Measurements from ENCODE around the gene SARS1. TPM values are rescaled to one million over a fixed set of nuclear protein-coding genes. Genes with fewer than 3 reads are reported as not detected.

The SARS1 gene
- total RNA-seq, 2 donors from 2014 or later, result 413 to 456 TPM

DNA sequence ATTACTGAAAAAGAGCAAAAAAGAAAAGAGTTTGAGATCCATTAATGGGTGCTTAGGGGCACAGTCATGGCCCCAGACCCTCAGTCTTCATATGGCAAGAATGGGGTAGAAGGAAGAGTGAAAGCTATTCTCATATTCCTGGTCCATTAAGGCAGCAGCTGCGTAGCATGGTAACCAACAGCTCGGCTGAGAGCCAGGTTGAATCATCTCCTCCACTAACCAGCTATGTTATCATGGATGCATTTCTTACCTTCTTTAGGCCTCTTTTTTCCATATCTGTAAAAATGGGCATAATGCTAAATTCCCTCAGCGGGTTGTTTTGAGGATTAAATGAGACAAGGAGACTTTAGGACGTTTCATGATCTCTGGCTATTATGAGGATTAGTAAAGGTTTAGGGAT, 15.0 kb upstream of the SARS1 start:
- Mint-ChIP-seq H3K36me3 (ENCODE audit: insufficient read depth in 2 of 2) (no peaks in the 10 kb centered on the region), H3K27ac (no peak overlapping the region), H3K27me3 (ENCODE audit: low read depth) (no peaks in the 10 kb centered on the region), H3K9me3 (no peaks in the 10 kb centered on the region), H3K4me3 (no peak overlapping the region), H3K4me1 (ENCODE audit: low read depth) (peaks cover 30% of the 10 kb centered on the region)
- ATAC-seq (replicated peaks in 1 of 2), result no peak
- no peak for DNase-seq

- no peak for ATAC-seq (replicated peaks in 1 of 2)
- no peak overlapping the region for H3K27ac Mint-ChIP-seq
- H3K36me3 Mint-ChIP-seq (ENCODE audit: insufficient read depth in 2 of 2), result no peaks in the 10 kb centered on the region
- no peaks in the 10 kb centered on the region for H3K9me3 Mint-ChIP-seq
- DNase-seq, result peak; percentile 16 to 23
- peaks cover 30% of the 10 kb centered on the region for H3K4me1 Mint-ChIP-seq (ENCODE audit: low read depth)
- H3K4me3 Mint-ChIP-seq, result peak overlapping the region; percentile 25 to 40
- no peaks in the 10 kb centered on the region for H3K27me3 Mint-ChIP-seq (ENCODE audit: low read depth)
These were observed 14.0 kb upstream of the SARS1 start for GRCh38 chr1:109199710-109200109.

GRCh38 chr1:109201123-109201703, 12.5 kb upstream of the SARS1 start:
- no peaks in the 10 kb centered on the region for H3K36me3 Mint-ChIP-seq (ENCODE audit: insufficient read depth in 2 of 2)
- DNase-seq (peak; percentile 79 to 83), ATAC-seq (replicated peaks in 1 of 2) (peak; percentile 84 to 91)
- H3K4me3 Mint-ChIP-seq, result no peak overlapping the region
- H3K9me3 Mint-ChIP-seq, result no peaks in the 10 kb centered on the region
- H3K27me3 Mint-ChIP-seq (ENCODE audit: low read depth), result no peaks in the 10 kb centered on the region
- H3K4me1 Mint-ChIP-seq (ENCODE audit: low read depth), result peaks cover 30% of the 10 kb centered on the region
- peak overlapping the region; percentile 14 for H3K27ac Mint-ChIP-seq

GRCh38 chr1:109204484-109204883, 9.2 kb upstream of the SARS1 start:
- H3K9me3 Mint-ChIP-seq, result no peaks in the 10 kb centered on the region
- ATAC-seq (replicated peaks in 1 of 2) (no peak), DNase-seq (no peak)
- no peaks in the 10 kb centered on the region for H3K27me3 Mint-ChIP-seq (ENCODE audit: low read depth)
- no peak overlapping the region for H3K27ac Mint-ChIP-seq
- H3K36me3 Mint-ChIP-seq (ENCODE audit: insufficient read depth in 2 of 2), result no peaks in the 10 kb centered on the region
- no peak overlapping the region for H3K4me3 Mint-ChIP-seq
- peaks cover 17% of the 10 kb centered on the region for H3K4me1 Mint-ChIP-seq (ENCODE audit: low read depth)

DNA sequence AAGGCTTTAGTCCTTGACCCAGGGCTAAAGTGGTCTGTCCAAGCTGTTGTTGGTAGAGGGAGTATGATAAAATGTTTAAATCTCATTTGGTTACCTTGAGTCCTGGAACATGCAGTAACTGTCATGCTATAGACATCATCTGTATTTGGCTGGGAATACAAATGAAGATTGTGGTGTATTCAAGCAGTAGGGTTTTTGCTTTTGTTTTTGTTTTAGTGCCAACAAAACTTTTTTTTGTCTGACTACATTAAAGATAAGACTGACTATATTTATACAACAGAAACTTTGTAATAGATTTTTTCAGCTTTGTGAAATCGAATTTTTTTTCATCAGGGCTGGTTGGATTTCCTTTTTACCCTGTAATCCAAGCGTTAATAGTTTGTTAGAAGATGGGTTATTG, 7.4 kb upstream of the SARS1 start:
- Mint-ChIP-seq H3K4me1 (ENCODE audit: low read depth) (peaks cover 3% of the 10 kb centered on the region), H3K36me3 (ENCODE audit: insufficient read depth in 2 of 2) (no peaks in the 10 kb centered on the region), H3K4me3 (no peak overlapping the region), H3K27ac (no peak overlapping the region), H3K9me3 (no peaks in the 10 kb centered on the region), H3K27me3 (ENCODE audit: low read depth) (no peaks in the 10 kb centered on the region)
- DNase-seq (no peak), ATAC-seq (replicated peaks in 1 of 2) (no peak)

GRCh38 chr1:109207467-109208103, 6.1 kb upstream of the SARS1 start:
- no peaks in the 10 kb centered on the region for H3K27me3 Mint-ChIP-seq (ENCODE audit: low read depth)

DNA sequence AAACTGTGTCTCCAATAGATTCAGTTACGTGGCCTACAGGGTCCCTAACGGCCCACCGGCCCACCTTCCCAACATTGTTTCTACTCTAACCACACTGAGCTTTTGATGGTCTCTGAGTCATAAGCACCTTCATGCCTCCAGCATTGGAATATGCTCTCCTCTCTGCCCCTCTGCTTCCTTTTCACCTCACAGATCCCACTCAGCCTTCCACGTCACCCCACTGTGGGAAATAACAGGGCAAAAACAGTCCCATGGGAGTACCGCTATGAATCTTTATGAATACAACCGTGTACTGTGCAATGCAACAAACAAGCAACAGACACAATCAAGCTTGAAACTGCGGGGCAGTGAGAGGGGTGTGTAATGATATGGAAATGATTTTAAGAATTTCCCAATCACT, 5.3 kb upstream of the SARS1 start:
- DNase-seq (no peak), ATAC-seq (replicated peaks in 1 of 2) (no peak)
- H3K36me3 Mint-ChIP-seq (ENCODE audit: insufficient read depth in 2 of 2), result no peaks in the 10 kb centered on the region
- H3K27me3 Mint-ChIP-seq (ENCODE audit: low read depth), result no peaks in the 10 kb centered on the region
- H3K9me3 Mint-ChIP-seq, result no peaks in the 10 kb centered on the region
- no peak overlapping the region for H3K4me3 Mint-ChIP-seq
- no peak overlapping the region for H3K27ac Mint-ChIP-seq
- peaks cover 3% of the 10 kb centered on the region for H3K4me1 Mint-ChIP-seq (ENCODE audit: low read depth)

More at GRCh38 chr1:109207467-109208103, 6.1 kb upstream of the SARS1 start:
- no peaks in the 10 kb centered on the region for H3K9me3 Mint-ChIP-seq
- H3K27ac Mint-ChIP-seq, result no peak overlapping the region
- no peak for DNase-seq
- no peak for ATAC-seq (replicated peaks in 1 of 2)
- no peak overlapping the region for H3K4me3 Mint-ChIP-seq
- H3K36me3 Mint-ChIP-seq (ENCODE audit: insufficient read depth in 2 of 2), result no peaks in the 10 kb centered on the region
- H3K4me1 Mint-ChIP-seq (ENCODE audit: low read depth), result no peaks in the 10 kb centered on the region

DNA sequence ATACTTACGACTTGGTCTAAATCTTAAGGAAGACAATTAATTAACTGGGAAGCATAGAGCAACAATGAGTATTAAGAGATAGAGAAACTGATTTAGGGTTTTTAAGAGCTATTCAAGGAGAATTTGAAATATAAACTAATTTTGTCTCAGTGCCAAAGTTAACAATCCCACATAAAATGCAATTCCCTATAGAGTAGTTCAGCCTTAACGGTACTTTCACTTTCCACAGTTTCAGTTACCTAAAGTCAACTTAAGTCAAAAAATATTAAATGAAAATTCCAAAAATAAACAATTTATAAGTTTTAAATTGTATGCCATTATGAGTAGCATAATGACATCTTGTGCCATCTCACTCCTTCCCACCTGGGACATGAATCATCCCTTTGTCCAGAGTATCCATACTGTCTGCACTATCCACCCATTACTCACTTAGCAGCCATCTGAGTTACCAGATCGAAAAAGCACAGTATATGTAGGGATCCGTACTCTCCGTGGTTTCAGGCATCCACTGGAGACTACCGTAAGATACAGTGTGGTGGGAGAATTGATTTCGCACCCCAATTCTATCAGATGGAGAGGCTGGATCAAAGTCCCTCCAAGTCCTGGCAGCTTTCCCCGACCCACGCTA, 4.8 kb upstream of the SARS1 start:
- ATAC-seq (replicated peaks in 1 of 2) (no peak), DNase-seq (no peak)
- peaks cover 5% of the 10 kb centered on the region for H3K4me1 Mint-ChIP-seq (ENCODE audit: low read depth)
- no peaks in the 10 kb centered on the region for H3K36me3 Mint-ChIP-seq (ENCODE audit: insufficient read depth in 2 of 2)
- H3K27ac Mint-ChIP-seq, result no peak overlapping the region
- no peaks in the 10 kb centered on the region for H3K9me3 Mint-ChIP-seq
- no peak overlapping the region for H3K4me3 Mint-ChIP-seq
- no peaks in the 10 kb centered on the region for H3K27me3 Mint-ChIP-seq (ENCODE audit: low read depth)

DNA sequence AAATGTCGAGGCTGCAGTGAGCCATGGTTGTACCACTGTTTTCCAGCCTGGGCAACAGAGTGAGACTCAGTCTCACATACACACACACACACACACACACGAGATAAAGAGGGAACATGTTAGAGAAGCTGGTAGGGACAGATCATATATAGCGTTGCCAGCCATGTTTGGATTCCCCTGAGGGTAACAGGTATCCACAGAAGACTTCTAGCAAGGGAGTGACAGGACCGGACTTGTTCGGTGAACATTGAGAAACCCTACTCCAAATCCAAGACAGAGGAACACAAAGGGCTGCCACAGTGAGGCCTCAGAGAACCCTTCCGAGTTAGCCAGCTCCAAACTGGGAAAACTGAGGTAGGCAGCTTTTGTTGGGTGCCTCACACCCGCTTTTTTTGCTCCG, 3.7 kb upstream of the SARS1 start:
- no peak for ATAC-seq (replicated peaks in 1 of 2)
- Mint-ChIP-seq H3K9me3 (no peaks in the 10 kb centered on the region), H3K27me3 (ENCODE audit: low read depth) (no peaks in the 10 kb centered on the region), H3K36me3 (ENCODE audit: insufficient read depth in 2 of 2) (peaks cover 7 to 9% of the 10 kb centered on the region in 2 donors), H3K4me3 (no peak overlapping the region), H3K4me1 (ENCODE audit: low read depth) (peaks cover 8% of the 10 kb centered on the region), H3K27ac (no peak overlapping the region)
- DNase-seq, result no peak

DNA sequence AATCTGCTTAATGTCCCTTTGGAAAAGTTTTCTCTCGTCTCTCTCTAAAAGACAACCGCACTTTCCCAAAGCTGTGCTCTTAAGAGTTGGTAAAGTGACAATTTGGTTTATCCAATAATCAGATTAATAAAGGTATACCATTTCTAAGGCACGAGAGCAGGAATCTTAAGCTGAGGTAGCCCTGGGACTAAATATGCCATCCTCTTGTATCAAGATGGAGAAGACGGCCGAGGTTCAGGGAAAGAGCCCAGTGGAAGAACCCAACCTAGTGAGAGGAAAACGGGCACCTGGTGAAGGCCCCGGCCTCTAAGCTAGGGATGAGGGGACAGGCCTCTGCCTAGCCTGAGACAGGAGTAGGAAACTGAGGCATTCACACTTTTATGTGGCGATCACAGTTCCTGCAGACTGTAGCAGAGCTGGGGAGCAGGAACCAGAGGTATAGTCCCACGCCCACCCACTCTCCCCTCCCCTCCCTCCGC, 334 bp upstream of the SARS1 start:
- Mint-ChIP-seq H3K27me3 (ENCODE audit: low read depth) (no peaks in the 10 kb centered on the region), H3K9me3 (no peaks in the 10 kb centered on the region), H3K36me3 (ENCODE audit: insufficient read depth in 2 of 2) (peaks cover 21 to 32% of the 10 kb centered on the region in 2 donors), H3K4me1 (ENCODE audit: low read depth) (peaks cover 31% of the 10 kb centered on the region), H3K4me3 (peak overlapping the region; percentile 91 to 94), H3K27ac (peak overlapping the region; percentile 61)
- ATAC-seq (replicated peaks in 1 of 2) (no peak), DNase-seq (no peak)

GRCh38 chr1:109214695-109215623, 1.2 kb downstream of the SARS1 start:
- Mint-ChIP-seq H3K9me3 (peaks cover 0 to 2% of the 10 kb centered on the region in 2 donors), H3K27me3 (ENCODE audit: low read depth) (no peaks in the 10 kb centered on the region), H3K4me1 (ENCODE audit: low read depth) (peaks cover 43% of the 10 kb centered on the region), H3K27ac (peak overlapping the region; percentile 96), H3K36me3 (ENCODE audit: insufficient read depth in 2 of 2) (peaks cover 24 to 42% of the 10 kb centered on the region in 2 donors), H3K4me3 (peak overlapping the region; percentile 91 to 94)
- ATAC-seq (replicated peaks in 1 of 2), result peak; percentile 71 to 78
- DNase-seq, result peak; percentile 77 to 78

- peaks cover 0 to 2% of the 10 kb centered on the region in 2 donors for H3K9me3 Mint-ChIP-seq
- H3K27me3 Mint-ChIP-seq (ENCODE audit: low read depth), result no peaks in the 10 kb centered on the region
- DNase-seq, result no peak
- ATAC-seq (replicated peaks in 1 of 2), result no peak
- peak overlapping the region; percentile 91 to 94 for H3K4me3 Mint-ChIP-seq
- H3K4me1 Mint-ChIP-seq (ENCODE audit: low read depth), result peaks cover 53% of the 10 kb centered on the region
- H3K27ac Mint-ChIP-seq, result peak overlapping the region; percentile 96
- peaks cover 25 to 45% of the 10 kb centered on the region in 2 donors for H3K36me3 Mint-ChIP-seq (ENCODE audit: insufficient read depth in 2 of 2)
These were observed 2.9 kb downstream of the SARS1 start for GRCh38 chr1:109216662-109217061.

GRCh38 chr1:109218516-109218915, 4.8 kb downstream of the SARS1 start:
- H3K27ac Mint-ChIP-seq, result peak overlapping the region; percentile 76
- peak overlapping the region; percentile 9 to 49 for H3K4me3 Mint-ChIP-seq
- H3K36me3 Mint-ChIP-seq (ENCODE audit: insufficient read depth in 2 of 2), result peaks cover 28 to 58% of the 10 kb centered on the region in 2 donors
- no peak for DNase-seq
- H3K9me3 Mint-ChIP-seq, result peaks cover 1 to 2% of the 10 kb centered on the region in 2 donors
- no peaks in the 10 kb centered on the region for H3K27me3 Mint-ChIP-seq (ENCODE audit: low read depth)
- H3K4me1 Mint-ChIP-seq (ENCODE audit: low read depth), result peaks cover 62% of the 10 kb centered on the region
- no peak for ATAC-seq (replicated peaks in 1 of 2)
